ENCODE measurements around the gene HOOK2.

DNA sequence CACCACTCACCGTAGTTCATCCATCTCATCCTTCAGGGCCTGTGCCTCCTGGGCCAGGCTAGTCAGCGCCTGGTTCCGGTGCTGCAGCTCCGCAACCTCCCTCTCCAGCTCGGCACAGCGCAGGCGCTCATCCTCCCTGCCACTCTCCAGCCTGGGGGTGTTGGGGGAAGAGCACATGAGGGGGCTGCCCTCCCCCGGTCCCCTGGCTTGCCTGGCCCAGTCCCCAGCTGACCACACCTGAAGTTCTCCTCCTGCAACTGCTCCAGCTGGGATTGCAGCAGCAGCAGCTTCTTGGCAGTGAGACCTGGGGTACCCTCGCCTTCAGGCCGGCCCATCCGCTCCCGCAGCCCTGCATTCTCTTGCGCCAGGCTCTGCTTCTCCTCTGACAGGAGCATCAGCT lies 4.4 kb downstream of the HOOK2 start:
- TF ChIP-seq, protein P1, sequence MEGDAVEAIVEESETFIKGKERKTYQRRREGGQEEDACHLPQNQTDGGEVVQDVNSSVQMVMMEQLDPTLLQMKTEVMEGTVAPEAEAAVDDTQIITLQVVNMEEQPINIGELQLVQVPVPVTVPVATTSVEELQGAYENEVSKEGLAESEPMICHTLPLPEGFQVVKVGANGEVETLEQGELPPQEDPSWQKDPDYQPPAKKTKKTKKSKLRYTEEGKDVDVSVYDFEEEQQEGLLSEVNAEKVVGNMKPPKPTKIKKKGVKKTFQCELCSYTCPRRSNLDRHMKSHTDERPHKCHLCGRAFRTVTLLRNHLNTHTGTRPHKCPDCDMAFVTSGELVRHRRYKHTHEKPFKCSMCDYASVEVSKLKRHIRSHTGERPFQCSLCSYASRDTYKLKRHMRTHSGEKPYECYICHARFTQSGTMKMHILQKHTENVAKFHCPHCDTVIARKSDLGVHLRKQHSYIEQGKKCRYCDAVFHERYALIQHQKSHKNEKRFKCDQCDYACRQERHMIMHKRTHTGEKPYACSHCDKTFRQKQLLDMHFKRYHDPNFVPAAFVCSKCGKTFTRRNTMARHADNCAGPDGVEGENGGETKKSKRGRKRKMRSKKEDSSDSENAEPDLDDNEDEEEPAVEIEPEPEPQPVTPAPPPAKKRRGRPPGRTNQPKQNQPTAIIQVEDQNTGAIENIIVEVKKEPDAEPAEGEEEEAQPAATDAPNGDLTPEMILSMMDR (CRISPR knock-in tag; IDR thresholded peaks at IDR 0.05): no peak
- no peak for TF ChIP-seq EHMT2 (IDR thresholded peaks at IDR 0.05; ENCODE audit: borderline replicate concordance, low read depth, low read length)

All from HepG2 (cell line).